Epithelial cell of proximal tubule (primary cell): Measurements from ENCODE around the gene GMPS. TPM values are rescaled to one million over a fixed set of nuclear protein-coding genes. Genes with fewer than 3 reads are reported as not detected.
"Not testable (repeated sequence)": the region's sequence is repeated elsewhere in the genome, so short reads cannot be mapped to it uniquely, and the experiment has no call there.

Experiments
- DNase-seq: peaks from one replicate; pipeline ENCODE4 v3.0.0-alpha.2; 2011; ENCODE audit warnings: low read depth
- H3K4me3 ChIP-seq: 2 replicates; pipeline ENCODE4 v1.5.1; 2011; ENCODE audit warnings: low read depth, mild to moderate bottlenecking, low read length
- total RNA-seq: library from RNA; depleted of rRNA; stranded (reverse); fragments of >200 nt; gene quantifications from 2 replicates; pipeline ENCODE4 v1.2.3, GENCODE V29; 2015
- TF ChIP-seq, protein P1 (sequence below): conservative IDR thresholded peaks from 2 replicates; pipeline ENCODE4 v1.5.1; 2012; ENCODE audit warnings: low read depth, mild to moderate bottlenecking, low read length

Gene GMPS
- total RNA-seq, 1 donor from 2014 or later: 59.0 TPM

DNA sequence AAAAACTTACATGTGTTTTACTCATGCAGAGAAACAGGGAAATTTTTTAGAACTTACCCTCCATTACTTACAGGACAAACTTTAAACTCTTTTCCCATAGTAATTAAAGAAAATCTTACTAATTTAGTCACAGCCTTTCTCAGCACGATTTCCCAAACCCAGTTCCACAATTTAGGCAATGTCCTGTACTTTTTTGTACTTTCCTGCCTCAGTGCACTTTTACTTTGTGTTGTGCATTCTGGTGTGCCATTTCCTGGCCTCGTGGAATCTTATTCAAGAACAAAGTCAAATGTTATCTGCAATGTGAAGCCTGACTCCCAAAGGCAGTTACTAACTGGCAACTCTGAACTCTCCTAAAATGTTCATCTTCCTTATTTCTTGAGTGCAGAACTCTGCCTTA is 18.1 kb upstream of the GMPS start:
- TF ChIP-seq, protein P1, sequence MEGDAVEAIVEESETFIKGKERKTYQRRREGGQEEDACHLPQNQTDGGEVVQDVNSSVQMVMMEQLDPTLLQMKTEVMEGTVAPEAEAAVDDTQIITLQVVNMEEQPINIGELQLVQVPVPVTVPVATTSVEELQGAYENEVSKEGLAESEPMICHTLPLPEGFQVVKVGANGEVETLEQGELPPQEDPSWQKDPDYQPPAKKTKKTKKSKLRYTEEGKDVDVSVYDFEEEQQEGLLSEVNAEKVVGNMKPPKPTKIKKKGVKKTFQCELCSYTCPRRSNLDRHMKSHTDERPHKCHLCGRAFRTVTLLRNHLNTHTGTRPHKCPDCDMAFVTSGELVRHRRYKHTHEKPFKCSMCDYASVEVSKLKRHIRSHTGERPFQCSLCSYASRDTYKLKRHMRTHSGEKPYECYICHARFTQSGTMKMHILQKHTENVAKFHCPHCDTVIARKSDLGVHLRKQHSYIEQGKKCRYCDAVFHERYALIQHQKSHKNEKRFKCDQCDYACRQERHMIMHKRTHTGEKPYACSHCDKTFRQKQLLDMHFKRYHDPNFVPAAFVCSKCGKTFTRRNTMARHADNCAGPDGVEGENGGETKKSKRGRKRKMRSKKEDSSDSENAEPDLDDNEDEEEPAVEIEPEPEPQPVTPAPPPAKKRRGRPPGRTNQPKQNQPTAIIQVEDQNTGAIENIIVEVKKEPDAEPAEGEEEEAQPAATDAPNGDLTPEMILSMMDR: no peak
- peak overlapping the region; percentile 97 for H3K4me3 ChIP-seq
- no peak for DNase-seq

- TF ChIP-seq, protein P1: peak; percentile 14
- DNase-seq: no peak
- H3K4me3 ChIP-seq: peak overlapping the region; percentile 97
Measured at GRCh38 chr3:155853214-155854140, 17.0 kb upstream of the GMPS start.

GRCh38 chr3:155854141-155854940 is 16.1 kb upstream of the GMPS start, which contains the start of gene SLC33A1:
Gene SLC33A1, minus strand, starts transcription at chr3:155854427. Its CDS starts 430 bp downstream, at chr3:155853997.
- peak within 1 kb of the TSS; percentile 97 for H3K4me3 ChIP-seq
- DNase-seq: peak; percentile 94
- TF ChIP-seq, protein P1: no peak

DNA sequence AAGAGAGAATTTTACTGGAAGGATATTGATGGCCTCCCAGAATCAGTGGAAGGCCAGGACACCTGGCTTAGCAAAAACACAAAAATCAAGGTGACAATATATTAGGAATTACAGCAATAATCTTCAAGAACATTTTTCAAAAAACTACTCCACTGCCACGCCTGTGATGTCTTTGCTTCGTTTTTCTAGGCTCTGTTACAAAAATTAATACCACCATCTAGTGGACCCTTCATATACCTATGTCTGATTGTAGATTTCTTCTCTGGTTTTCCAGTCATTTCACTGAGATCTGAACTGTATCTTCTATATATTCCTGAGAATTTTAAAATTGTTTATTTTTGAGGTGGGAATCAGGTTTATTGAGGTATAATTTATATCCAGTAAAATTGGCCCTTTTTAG is 10.6 kb upstream of the GMPS start:
- TF ChIP-seq, protein P1: peak; percentile 46
- peak overlapping the region; percentile 28 for H3K4me3 ChIP-seq
- DNase-seq: no peak

- H3K4me3 ChIP-seq, DNase-seq: not testable (repeated sequence)
Measured at GRCh38 chr3:155860424-155860823, 10.0 kb upstream of the GMPS start.

- no peak for DNase-seq
- no peak overlapping the region for H3K4me3 ChIP-seq
- TF ChIP-seq, protein P1: no peak
Measured at GRCh38 chr3:155861476-155862183, 8.8 kb upstream of the GMPS start.

DNA sequence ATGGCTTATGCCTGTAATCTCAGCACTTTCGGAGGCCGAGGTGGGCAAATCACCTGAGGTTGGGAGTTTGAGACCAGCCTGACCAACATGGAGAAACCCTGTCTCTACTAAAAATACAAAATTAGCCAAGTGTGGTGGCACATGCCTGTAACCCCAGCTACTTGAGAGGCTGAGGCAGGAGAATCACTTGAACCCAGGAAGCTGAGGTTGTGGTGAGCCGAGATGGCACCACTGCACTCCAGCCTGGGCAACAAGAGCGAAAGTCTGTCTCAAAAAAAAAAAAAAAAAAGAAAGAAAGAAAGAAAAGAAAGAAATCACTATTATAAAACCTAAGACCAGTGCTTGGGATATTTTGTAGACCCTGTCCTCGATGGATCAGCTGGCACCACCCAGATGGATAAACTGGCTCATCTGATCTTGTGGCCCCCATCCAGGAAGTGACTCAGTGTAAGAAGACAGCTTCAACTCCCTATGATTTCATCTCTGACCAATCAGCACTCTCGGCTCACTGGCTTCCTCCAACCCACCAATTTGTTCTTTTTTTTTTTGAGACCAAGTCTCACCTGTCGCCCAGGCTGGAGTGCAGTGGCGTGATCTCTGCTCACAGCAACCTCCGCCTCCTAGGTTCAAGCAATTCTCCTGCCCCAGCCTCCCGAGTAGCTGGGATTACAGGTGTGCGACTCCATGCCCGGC is 8.0 kb upstream of the GMPS start:
- DNase-seq, H3K4me3 ChIP-seq: not testable (repeated sequence)
